Coronary artery (tissue), 2 donors: ENCODE results near the gene CRAMP1.

ENCODE experiments used
- DNase-seq: peaks from one replicate; pipeline ENCODE4 v3.0.0-alpha.2; 2017; ENCODE audit warnings: low spot score
- H3K27ac ChIP-seq, 2 donors: fragments of 200-600 bp; sonication (generic); one replicate each; pipeline ENCODE4 v1.5.1; 2016 to 2019
- H3K4me3 ChIP-seq: fragments of 200-600 bp; sonication (generic); 2 replicates; pipeline ENCODE4 v1.5.1; 2016; ENCODE audit warnings: mild to moderate bottlenecking, moderate library complexity
- CTCF ChIP-seq: fragments of 200-600 bp; sonication (generic); IDR thresholded peaks from one replicate; pipeline ENCODE4 v1.5.1; 2019; ENCODE audit warnings: antibody characterized with exemption

The CRAMP1 gene

GRCh38 chr16:1654505-1655268 lies 42.5 kb downstream of the CRAMP1 start:
- no peak for DNase-seq
- H3K4me3 ChIP-seq = no peak overlapping the region
- no peak for TF ChIP-seq CTCF
- H3K27ac ChIP-seq = no peak overlapping the region

GRCh38 chr16:1655269-1655807 lies 43.2 kb downstream of the CRAMP1 start:
- no peak overlapping the region for H3K27ac ChIP-seq
- no peak for DNase-seq
- TF ChIP-seq CTCF = no peak

GRCh38 chr16:1655909-1656807 lies 44.0 kb downstream of the CRAMP1 start:
- no peak overlapping the region for H3K4me3 ChIP-seq
- no peak for DNase-seq
- no peak overlapping the region for H3K27ac ChIP-seq
- no peak for TF ChIP-seq CTCF

More at GRCh38 chr16:1655269-1655807, 43.2 kb downstream of the CRAMP1 start:
- no peak overlapping the region for H3K4me3 ChIP-seq

GRCh38 chr16:1656808-1657617 lies 44.9 kb downstream of the CRAMP1 start:
- Histone ChIP-seq H3K27ac (no peak overlapping the region), H3K4me3 (no peak overlapping the region)
- DNase-seq = no peak
- no peak for TF ChIP-seq CTCF

GRCh38 chr16:1657841-1658240 lies 45.7 kb downstream of the CRAMP1 start:
- TF ChIP-seq CTCF = no peak
- DNase-seq = no peak
- H3K27ac ChIP-seq = no peak overlapping the region
- H3K4me3 ChIP-seq = no peak overlapping the region

GRCh38 chr16:1659031-1659430 lies 46.9 kb downstream of the CRAMP1 start:
- DNase-seq = no peak

More at GRCh38 chr16:1659031-1659430, 46.9 kb downstream of the CRAMP1 start:
- no peak overlapping the region for H3K4me3 ChIP-seq
- H3K27ac ChIP-seq = no peak overlapping the region
- no peak for TF ChIP-seq CTCF
